GM21786 (cell line): ENCODE data around the gene APCDD1.
"Not testable (repeated sequence)": the region's sequence is repeated elsewhere in the genome, so short reads cannot be mapped to it uniquely, and the experiment has no call there.

Source experiments
- ATAC-seq: cut with Tn5 transposase; IDR thresholded peaks from one replicate; pipeline ENCODE4 v1.9.1; 2021; ENCODE audit not compliant: unreplicated experiment

APCDD1 gene

GRCh38 chr18:10461989-10462388 lies 7.6 kb downstream of the APCDD1 start:
- ATAC-seq, result no peak

- ATAC-seq, result no peak
Measured at GRCh38 chr18:10462597-10462996, 8.2 kb downstream of the APCDD1 start.

- no peak for ATAC-seq
Measured at GRCh38 chr18:10463096-10463495, 8.7 kb downstream of the APCDD1 start.

DNA sequence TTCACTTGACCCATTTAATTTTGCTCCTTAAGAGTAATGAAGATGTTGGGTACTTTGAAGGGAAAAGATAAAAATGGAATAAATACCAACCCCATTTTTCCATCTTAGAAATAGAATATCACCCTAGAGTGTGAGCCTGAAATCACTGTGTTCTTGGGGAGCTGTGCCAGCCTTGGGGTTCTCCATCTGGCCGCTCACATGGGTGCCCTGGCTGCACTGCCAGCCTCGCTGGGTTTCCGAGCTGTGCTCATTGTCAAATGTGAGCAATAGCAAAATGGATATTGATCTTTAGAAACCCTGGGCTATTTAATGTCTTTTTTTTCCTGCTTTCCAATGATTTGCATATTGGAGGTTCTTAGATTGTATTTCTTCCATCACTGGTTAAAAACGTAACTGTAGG lies 9.3 kb downstream of the APCDD1 start:
- no peak for ATAC-seq

DNA sequence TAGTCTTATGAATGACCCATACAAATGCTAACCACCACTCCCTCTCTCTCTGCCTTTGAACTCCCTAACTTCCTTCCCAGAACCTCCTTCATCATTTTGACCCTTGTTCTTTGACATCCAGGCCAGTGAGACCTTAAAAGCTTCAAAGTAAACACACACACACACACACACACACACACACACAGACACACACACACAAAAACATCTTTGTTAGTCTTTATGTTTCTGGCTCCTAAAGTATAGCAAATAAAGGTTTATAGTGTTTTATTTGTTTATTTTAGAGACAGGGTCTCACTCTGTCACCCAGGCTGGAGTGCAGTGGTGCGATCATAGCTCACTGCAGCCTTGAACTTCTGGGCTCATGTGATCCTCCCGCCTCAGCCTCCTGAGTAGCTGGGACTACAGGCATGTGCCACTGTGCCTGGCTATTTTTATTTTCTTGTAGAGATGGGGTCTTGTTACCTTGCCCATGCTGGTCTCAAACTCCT lies 9.8 kb downstream of the APCDD1 start:
- ATAC-seq, result not testable (repeated sequence)

DNA sequence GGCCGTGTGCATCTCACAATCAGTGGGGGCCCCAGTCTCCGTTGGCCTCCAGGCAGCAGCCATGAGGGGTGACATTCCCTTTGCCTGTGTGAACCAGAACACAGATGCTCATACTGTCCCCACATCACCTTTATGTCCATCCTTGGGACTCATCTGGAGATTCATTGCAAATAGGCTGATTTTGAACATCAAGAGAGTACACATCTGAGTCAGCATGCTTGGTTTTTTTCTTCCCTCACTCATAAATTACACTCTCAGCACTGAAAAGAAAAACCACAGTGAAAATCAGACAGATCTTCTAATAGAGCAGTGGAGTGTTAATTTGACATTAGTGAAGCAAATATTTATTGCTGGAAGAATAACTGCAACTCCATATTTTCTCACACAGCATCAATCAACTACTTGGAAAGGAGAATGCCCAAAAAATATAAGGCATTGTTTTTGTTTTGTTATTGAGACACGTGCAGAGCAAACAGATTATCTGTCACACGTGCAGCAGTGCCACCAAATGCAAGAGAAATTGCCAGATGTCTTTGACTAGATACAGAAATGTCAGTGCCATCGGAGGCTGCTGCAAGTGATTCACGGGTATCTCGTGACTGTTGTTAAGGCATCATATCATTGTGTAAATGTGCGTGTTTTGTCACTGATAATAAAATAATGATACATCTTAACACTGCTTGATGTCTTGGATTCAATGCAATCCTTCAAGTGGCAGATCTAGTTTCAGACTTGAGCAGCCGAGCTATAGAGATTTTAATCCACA lies 10.9 kb downstream of the APCDD1 start:
- no peak for ATAC-seq

- ATAC-seq, result no peak
Measured at GRCh38 chr18:10470429-10470828, 16.0 kb downstream of the APCDD1 start.

- ATAC-seq, result no peak
Measured at GRCh38 chr18:10471574-10471973, 17.1 kb downstream of the APCDD1 start.

DNA sequence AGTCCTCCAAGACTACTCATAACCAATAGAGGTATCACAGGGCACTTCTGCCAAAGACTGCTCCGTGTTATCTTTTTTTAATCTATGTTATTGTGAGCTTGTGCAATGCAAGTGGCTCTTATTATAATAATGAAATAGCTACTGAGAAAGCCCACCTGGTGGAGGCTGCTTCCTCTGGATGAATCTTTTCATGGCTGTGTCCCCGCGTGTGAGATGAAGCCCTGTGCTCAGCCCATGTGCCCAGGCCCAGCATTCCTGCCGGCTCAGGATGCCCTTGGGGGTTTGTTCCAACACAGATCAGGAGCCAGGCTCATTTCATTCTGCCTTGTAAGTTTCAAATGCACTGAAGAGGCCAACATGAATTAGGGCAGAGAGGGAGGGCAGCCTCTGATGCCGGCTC lies 18.7 kb downstream of the APCDD1 start:
- no peak for ATAC-seq

DNA sequence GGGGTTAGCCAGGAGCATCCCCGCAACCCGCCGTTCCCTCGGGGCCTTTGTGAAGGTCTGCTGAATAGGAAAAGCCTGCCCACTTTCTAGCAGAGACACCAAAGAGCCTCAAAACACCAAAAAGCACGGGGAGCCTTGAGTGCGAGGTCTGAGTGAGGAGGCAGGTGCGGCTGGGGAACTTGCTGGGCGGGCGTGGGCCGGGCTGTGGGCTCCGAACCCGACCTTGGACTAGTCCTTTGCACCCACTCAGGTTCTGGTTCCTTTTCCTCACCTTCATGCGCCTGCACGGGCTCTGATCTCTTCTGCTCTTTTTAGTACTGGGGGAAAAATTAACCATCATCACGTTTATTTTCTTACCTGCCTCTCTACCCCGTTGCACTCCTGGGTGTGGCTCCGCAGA lies 19.9 kb downstream of the APCDD1 start:
- ATAC-seq, result no peak

DNA sequence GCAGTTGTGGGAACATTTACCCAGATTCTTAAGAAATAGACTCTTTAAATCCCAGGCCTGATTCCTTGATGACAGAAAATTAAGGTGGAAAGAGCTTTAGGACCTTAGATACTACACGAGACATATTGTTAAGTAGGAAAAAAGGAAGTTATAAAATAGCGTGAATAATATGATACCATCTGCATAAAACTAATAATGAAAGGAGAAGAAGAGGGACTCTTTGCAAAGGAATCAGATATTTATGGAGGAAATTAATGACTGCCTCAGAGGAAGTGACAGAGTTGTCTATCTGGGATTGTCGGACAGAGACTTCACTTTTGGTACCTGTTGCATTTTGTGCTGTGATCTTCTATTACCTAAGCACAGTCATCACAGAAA lies 20.8 kb downstream of the APCDD1 start:
- no peak for ATAC-seq

DNA sequence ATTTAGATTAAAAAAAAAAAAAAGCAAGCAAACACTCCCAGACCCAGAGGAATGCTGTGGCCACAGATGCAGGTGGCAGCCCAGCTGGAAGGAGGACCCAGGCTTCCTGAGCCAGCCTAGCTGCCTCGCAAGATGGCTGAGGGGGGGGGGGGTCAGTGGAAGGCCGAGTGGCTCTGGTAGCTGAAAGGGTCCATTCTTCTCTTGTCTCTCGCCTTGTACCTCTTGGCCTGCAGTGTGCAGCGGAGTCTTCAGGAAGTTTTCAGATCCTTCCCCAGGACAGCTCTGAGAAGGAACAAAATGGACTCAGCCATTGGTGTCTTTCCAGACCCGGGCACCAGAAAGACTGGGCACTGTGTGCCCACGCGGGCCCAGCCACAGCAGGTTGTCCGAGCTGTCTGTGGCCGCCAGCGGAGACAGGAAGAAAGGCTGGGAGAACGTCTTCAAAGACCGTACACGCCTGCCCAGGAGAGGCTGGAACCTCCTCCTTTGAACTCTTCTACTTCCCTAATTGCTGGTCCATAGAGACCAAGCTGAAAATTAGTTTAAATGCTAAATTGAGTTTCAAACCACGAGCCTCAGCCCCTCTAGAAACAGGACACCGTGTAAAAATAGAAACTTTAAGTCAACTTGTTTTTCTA lies 21.3 kb downstream of the APCDD1 start:
- ATAC-seq, result no peak

DNA sequence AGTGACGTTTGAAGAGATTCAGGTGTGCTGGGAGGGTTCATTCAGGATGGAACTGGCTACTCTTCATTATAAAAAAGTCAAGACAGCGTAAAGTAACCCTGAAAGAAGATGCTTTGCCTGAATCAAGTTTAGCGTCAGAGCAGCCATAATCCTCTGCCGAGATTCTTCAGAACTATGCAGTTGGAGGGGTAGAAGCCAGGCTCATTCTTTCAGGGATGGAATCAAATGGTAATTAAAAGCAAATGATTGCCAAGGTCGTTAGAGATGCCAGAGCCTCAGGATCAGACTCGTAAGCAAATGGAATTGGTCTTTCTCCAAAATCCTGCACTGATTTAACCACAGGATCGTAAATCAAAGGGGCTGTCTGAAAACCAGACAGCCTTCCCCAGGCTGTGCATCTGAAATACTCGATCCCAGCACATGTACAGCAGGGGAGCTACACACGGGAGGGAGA lies 21.9 kb downstream of the APCDD1 start:
- ATAC-seq, result no peak

GRCh38 chr18:10477121-10477862 lies 22.9 kb downstream of the APCDD1 start:
- ATAC-seq, result no peak

DNA sequence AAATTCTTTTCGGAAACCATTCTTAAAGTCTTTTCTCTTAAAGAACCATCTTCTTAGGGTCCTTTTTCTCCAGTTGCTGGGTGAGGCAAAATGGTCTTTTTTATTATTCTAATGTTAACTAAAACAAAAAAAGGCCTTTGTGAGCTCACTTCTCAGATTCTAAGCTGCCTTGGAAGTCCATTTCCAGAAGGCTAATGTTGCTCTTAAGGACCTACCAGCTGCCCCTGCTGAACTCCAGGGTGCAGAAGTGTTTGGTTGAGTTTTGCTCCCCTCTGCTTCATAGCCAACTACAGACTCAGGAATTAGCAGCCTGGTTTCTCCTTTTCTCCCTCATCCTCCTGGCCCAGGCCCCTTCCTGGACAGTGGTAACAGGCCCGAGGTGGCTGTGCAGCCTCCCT lies 23.4 kb downstream of the APCDD1 start:
- no peak for ATAC-seq

- no peak for ATAC-seq
Measured at GRCh38 chr18:10481831-10482230, 27.4 kb downstream of the APCDD1 start.

GRCh38 chr18:10482363-10482984 lies 28.0 kb downstream of the APCDD1 start:
- ATAC-seq, result no peak

- peak; percentile 77 for ATAC-seq
Measured at GRCh38 chr18:10482985-10483949, 28.8 kb downstream of the APCDD1 start.

DNA sequence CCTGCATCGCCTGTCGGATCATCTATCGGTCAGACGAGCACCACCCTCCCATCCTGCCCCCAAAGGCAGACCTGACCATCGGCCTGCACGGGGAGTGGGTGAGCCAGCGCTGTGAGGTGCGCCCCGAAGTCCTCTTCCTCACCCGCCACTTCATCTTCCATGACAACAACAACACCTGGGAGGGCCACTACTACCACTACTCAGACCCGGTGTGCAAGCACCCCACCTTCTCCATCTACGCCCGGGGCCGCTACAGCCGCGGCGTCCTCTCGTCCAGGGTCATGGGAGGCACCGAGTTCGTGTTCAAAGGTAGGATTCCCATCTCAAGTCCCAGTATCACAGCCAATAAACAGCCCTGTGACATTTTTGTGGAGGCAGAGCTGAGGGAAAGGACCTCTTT lies 31.0 kb downstream of the APCDD1 start:
- no peak for ATAC-seq

GRCh38 chr18:10486362-10486761 lies 31.9 kb downstream of the APCDD1 start:
- no peak for ATAC-seq
